Stimulated activated naive CD8-positive, alpha-beta T cell treated with anti-CD3 and anti-CD28 coated beads, Interleukin-15, Interleukin-2, amounts not matched to agents 100 ng/mL and 50 ng/mL, for 24 hours (primary cell): ENCODE measurements around the gene TUBGCP2.
A peak's percentile ranks its signal among the peaks of the same experiment; 100 is the strongest.
"Not testable (repeated sequence)": the region's sequence is repeated elsewhere in the genome, so short reads cannot be mapped to it uniquely, and the experiment has no call there.

ENCODE experiments used
- H3K27ac Mint-ChIP-seq: one replicate; pipeline ENCODE4 v1.8.0; 2021; ENCODE audit warnings: mild to moderate bottlenecking, mixed read lengths
- H3K27me3 Mint-ChIP-seq: one replicate; pipeline ENCODE4 v1.8.0; 2021; ENCODE audit warnings: mixed read lengths
- H3K36me3 Mint-ChIP-seq: one replicate; pipeline ENCODE4 v1.8.0; 2021; ENCODE audit warnings: low read depth, mixed read lengths
- H3K4me1 Mint-ChIP-seq: one replicate; pipeline ENCODE4 v1.8.0; 2021; ENCODE audit warnings: low read depth, mixed read lengths
- H3K4me3 Mint-ChIP-seq: one replicate; pipeline ENCODE4 v1.8.0; 2021; ENCODE audit warnings: mild to moderate bottlenecking, mixed read lengths
- H3K9me3 Mint-ChIP-seq: one replicate; pipeline ENCODE4 v1.8.0; 2021; ENCODE audit warnings: mixed read lengths

Gene TUBGCP2

DNA sequence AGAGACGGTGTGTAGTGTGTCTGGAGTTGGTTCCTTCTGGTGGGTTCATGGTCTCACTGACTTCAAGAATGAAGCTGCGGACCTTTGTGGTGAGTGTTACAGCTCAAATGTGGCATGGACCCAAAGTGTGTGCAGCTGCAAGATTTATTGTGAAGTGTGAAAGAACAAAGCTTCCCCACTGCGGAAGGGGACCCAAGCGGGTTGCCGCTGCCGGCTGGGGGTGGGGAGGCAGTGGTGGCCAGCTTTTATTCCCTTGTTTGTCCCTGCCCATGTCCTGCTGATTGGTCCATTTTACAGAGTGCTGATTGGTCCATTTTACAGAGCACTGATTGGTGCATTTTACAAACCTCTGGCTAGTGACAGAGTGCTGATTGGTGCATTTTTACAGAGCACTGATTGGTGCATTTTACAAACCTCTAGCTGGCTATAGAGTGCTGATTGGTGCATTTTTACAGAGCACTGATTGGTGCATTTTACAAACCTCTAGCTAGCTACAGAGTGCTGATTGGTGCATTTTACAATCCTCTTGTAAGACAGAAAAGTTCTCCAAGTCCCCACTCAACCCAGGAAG lies 12.3 kb upstream of the TUBGCP2 start:
- not testable (repeated sequence) for H3K27ac Mint-ChIP-seq, H3K9me3 Mint-ChIP-seq, H3K36me3 Mint-ChIP-seq, H3K4me3 Mint-ChIP-seq
- Mint-ChIP-seq H3K4me1 (peaks cover 14% of the 10 kb centered on the region), H3K27me3 (peaks cover 12% of the 10 kb centered on the region)

GRCh38 chr10:133318494-133319127 lies 9.9 kb upstream of the TUBGCP2 start:
- Mint-ChIP-seq H3K4me3 (peak overlapping the region; percentile 49), H3K4me1 (peaks cover 17% of the 10 kb centered on the region), H3K36me3 (peaks cover 4% of the 10 kb centered on the region), H3K27ac (no peak overlapping the region), H3K27me3 (peaks cover 11% of the 10 kb centered on the region), H3K9me3 (no peaks in the 10 kb centered on the region)

DNA sequence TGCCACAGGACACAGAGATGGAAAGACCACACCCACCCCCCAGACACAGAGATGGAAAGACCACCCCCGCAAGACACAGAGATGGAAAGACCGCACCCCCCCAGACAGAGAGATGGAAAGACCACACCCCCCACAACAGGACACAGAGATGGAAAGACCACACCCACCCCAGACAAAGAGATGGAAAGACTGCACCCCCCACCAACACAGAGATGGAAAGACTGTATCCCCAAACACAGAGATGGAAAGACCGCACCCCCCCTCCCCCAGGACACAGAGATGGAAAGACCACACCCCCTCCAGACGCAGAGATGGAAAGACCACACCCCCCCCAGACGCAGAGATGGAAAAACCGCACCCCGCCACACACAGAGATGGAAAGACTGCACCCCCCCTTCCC lies 8.1 kb upstream of the TUBGCP2 start:
- peaks cover 17% of the 10 kb centered on the region for H3K4me1 Mint-ChIP-seq
- H3K4me3 Mint-ChIP-seq = no peak overlapping the region
- H3K9me3 Mint-ChIP-seq = no peaks in the 10 kb centered on the region
- H3K36me3 Mint-ChIP-seq = peaks cover 12% of the 10 kb centered on the region
- peaks cover 11% of the 10 kb centered on the region for H3K27me3 Mint-ChIP-seq
- no peak overlapping the region for H3K27ac Mint-ChIP-seq

- Mint-ChIP-seq H3K9me3 (no peaks in the 10 kb centered on the region), H3K4me1 (peaks cover 17% of the 10 kb centered on the region), H3K36me3 (peaks cover 16% of the 10 kb centered on the region), H3K4me3 (no peak overlapping the region), H3K27me3 (peaks cover 11% of the 10 kb centered on the region), H3K27ac (no peak overlapping the region)
These were observed 7.6 kb upstream of the TUBGCP2 start for GRCh38 chr10:133316266-133316665.

DNA sequence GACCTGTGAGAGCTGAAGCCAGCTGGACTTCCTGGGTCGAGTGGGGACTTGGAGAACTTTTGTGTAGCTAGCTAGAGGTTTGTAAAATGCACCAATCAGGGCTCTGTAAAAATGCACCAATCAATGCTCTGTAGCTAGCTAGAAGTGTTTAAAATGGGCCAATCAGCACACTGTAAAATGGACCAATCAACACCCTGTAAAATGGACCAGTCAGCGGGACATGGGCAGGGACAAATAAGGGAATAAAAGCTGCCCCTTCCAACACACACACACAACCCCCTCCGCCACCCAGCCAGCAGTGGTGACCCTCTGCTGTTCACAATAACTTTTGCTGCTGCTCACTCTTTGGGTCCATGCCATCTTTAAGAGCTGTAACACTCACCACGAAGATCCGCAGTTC lies 7.2 kb upstream of the TUBGCP2 start:
- H3K4me3 Mint-ChIP-seq = no peak overlapping the region
- H3K27ac Mint-ChIP-seq = no peak overlapping the region

GRCh38 chr10:133314911-133315310 lies 6.2 kb upstream of the TUBGCP2 start:
- Mint-ChIP-seq H3K36me3 (peaks cover 21% of the 10 kb centered on the region), H3K27ac (no peak overlapping the region), H3K4me3 (no peak overlapping the region), H3K9me3 (no peaks in the 10 kb centered on the region), H3K4me1 (peaks cover 17% of the 10 kb centered on the region), H3K27me3 (peaks cover 6% of the 10 kb centered on the region)

More for the DNA sequence above, 7.2 kb upstream of the TUBGCP2 start:
- Mint-ChIP-seq H3K36me3 (peaks cover 18% of the 10 kb centered on the region), H3K4me1 (peaks cover 17% of the 10 kb centered on the region), H3K27me3 (peaks cover 11% of the 10 kb centered on the region), H3K9me3 (no peaks in the 10 kb centered on the region)

DNA sequence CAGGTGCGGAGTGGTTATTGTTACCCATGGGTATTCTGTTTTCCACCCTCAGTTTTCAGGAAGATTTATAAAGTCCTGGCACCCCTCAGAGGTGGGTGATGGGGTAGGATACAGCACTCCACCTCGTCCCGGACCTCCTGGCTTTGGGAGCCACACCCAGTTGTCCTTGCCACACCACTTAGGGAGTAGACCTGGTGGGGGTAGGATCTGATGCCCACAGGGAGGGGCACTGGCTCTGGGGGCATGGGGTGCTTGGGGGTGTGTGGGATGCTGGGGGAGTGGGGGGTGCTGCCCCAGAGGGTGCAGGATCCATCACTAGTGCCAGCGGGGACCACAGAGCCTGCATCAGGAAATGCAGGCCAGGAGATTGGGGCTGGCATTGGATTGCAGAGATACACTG lies 4.5 kb upstream of the TUBGCP2 start:
- H3K4me3 Mint-ChIP-seq = no peak overlapping the region

GRCh38 chr10:133312769-133313145 lies 4.1 kb upstream of the TUBGCP2 start:
- no peak overlapping the region for H3K4me3 Mint-ChIP-seq
- H3K36me3 Mint-ChIP-seq = peaks cover 21% of the 10 kb centered on the region
- H3K4me1 Mint-ChIP-seq = peaks cover 11% of the 10 kb centered on the region
- no peaks in the 10 kb centered on the region for H3K9me3 Mint-ChIP-seq
- no peak overlapping the region for H3K27ac Mint-ChIP-seq
- H3K27me3 Mint-ChIP-seq = no peaks in the 10 kb centered on the region

More for the DNA sequence above, 4.5 kb upstream of the TUBGCP2 start:
- Mint-ChIP-seq H3K4me1 (peaks cover 7% of the 10 kb centered on the region), H3K36me3 (peaks cover 21% of the 10 kb centered on the region), H3K27me3 (no peaks in the 10 kb centered on the region), H3K27ac (no peak overlapping the region), H3K9me3 (no peaks in the 10 kb centered on the region)

DNA sequence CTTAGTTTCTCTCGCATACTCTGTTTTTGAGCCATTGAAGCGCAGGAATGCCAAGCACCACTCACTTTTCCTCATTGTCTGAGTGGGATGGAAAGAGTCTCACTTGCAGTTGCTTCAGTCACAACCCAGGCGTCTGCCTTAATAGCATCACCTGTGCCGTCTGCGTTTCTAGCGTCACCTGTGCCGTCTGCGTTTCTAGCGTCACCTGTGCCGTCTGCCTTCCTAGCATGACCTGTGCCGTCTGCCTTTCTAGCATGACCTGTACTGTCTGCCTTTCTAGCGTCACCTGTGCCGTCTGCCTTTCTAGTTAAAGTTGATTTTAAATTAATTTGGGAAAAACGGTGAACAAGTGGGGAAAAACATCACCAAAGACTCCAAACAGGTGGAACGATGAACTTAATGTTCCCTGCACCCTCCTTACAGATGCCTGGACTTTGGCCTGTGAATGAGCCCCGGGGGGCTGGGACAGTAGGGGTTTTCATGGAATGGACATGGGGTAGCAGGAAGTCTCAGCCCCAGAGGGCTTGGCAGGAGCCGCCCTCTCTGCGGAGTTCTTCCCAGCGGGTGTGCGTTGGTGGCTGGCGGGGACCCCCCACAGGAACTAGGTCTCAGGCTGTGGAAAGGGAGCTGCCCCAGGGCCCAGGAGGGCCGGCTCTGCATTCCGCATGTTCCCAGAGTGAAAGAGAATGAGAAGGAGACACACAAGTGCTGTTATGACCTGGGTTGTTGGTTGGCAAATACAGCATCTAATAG lies 3.5 kb upstream of the TUBGCP2 start:
- Mint-ChIP-seq H3K36me3 (peaks cover 21% of the 10 kb centered on the region), H3K4me3 (no peak overlapping the region), H3K27me3 (no peaks in the 10 kb centered on the region), H3K27ac (no peak overlapping the region), H3K4me1 (peaks cover 17% of the 10 kb centered on the region), H3K9me3 (no peaks in the 10 kb centered on the region)

GRCh38 chr10:133311570-133311969 lies 2.9 kb upstream of the TUBGCP2 start:
- Mint-ChIP-seq H3K4me3 (no peak overlapping the region), H3K36me3 (peaks cover 21% of the 10 kb centered on the region), H3K4me1 (peaks cover 23% of the 10 kb centered on the region), H3K9me3 (no peaks in the 10 kb centered on the region), H3K27ac (no peak overlapping the region), H3K27me3 (no peaks in the 10 kb centered on the region)

GRCh38 chr10:133310789-133311188 lies 2.1 kb upstream of the TUBGCP2 start:
- no peak overlapping the region for H3K4me3 Mint-ChIP-seq
- H3K27ac Mint-ChIP-seq = no peak overlapping the region

DNA sequence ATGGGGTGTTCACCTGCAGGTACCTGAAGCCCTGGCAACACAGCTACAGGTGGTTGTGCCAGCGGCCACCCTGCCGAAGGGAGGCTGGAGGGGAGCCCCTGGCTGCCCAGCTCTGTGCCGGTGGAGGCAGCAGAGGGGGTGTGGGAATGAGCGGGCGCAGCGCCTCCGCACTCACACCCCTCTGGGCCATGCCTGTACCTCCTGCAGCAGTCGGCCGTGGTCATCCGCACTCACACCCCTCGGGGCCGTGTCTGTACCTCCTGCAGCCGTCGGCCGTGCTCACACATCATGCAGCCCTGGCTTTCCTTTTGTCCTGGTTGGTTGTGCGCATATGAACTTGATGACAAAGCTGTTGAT lies 1.7 kb upstream of the TUBGCP2 start:
- Mint-ChIP-seq H3K9me3 (no peaks in the 10 kb centered on the region), H3K27me3 (no peaks in the 10 kb centered on the region), H3K4me3 (no peak overlapping the region), H3K27ac (no peak overlapping the region), H3K4me1 (peaks cover 33% of the 10 kb centered on the region), H3K36me3 (peaks cover 23% of the 10 kb centered on the region)

More at GRCh38 chr10:133310789-133311188, 2.1 kb upstream of the TUBGCP2 start:
- Mint-ChIP-seq H3K9me3 (no peaks in the 10 kb centered on the region), H3K27me3 (no peaks in the 10 kb centered on the region), H3K4me1 (peaks cover 29% of the 10 kb centered on the region), H3K36me3 (peaks cover 21% of the 10 kb centered on the region)

GRCh38 chr10:133309720-133310398 lies 1.2 kb upstream of the TUBGCP2 start:
- Mint-ChIP-seq H3K4me3 (peak overlapping the region; percentile 72), H3K4me1 (peaks cover 38% of the 10 kb centered on the region), H3K27ac (peak overlapping the region; percentile 55), H3K27me3 (no peaks in the 10 kb centered on the region), H3K36me3 (peaks cover 27% of the 10 kb centered on the region), H3K9me3 (no peaks in the 10 kb centered on the region)

DNA sequence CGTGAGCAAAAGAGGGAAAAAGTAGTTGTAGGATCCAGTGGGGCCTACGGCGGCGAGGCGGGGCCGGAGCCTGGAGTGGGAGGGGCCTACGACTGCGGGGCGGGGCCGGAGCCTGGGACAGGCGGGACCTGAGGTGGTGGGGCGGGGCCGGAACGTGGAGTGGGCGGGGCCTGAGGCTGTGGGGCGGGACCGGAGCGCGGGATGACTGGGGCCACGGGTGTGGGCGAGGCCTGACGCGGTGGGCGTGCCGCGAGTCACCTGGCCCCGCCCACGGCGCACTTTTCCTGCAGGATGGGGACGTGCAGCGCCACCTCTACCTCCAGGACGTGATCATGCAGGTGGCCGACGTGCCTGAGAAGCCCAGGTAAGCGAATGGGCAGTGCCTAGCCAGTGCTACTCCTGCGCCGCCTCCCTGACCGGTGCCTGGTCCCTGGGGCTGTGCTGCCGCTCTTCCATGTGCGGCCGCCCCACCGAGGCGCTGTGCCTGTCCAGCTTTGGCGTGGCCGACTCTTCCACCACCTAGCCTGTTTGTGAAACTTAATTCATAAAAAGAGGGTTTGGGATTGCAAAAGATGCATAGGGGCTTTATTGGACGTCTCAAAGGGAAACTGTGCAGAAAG lies 538 bp upstream of the TUBGCP2 start:
- Mint-ChIP-seq H3K4me3 (peak overlapping the region; percentile 72), H3K27ac (peak overlapping the region; percentile 55)

More for the DNA sequence above, 538 bp upstream of the TUBGCP2 start:
- no peaks in the 10 kb centered on the region for H3K9me3 Mint-ChIP-seq
- peaks cover 24% of the 10 kb centered on the region for H3K36me3 Mint-ChIP-seq
- H3K27me3 Mint-ChIP-seq = no peaks in the 10 kb centered on the region
- H3K4me1 Mint-ChIP-seq = peaks cover 38% of the 10 kb centered on the region
